Measurements from ENCODE around the gene CFAP97D2. TPM values are rescaled to one million over a fixed set of nuclear protein-coding genes. Genes with fewer than 3 reads are reported as not detected.

Gene CFAP97D2
- total RNA-seq, 1 donor from 2014 or later: not detected

DNA sequence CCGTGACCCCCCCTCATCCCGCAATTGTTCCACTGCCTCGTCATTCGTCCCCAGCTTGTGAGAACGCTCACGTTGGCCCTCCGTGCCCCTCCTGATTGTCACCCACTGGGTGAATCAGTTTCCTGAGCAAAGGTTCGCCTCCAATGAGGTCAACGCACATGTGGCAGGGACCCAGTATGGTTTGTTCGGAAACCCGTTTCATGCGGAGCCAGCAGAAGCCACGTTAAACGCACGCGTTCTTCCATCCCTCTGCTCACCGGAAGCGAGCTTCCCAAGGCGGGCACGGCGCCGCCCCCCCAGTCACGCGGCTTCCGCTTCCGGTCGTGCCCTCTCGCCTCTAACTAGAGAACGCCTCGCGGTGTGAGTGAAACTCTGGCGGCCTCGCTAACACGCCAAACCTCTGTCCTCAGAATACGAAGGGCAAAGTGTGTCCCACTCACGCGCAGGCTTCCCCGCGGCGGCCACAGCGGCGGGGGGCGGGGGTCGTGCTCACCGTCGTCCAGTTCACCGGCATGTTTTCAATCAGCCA lies 18.0 kb upstream of the CFAP97D2 start:
- Mint-ChIP-seq H3K27ac (no peak overlapping the region), H3K4me3 (ENCODE audit: low read depth) (no peak overlapping the region), H3K36me3 (ENCODE audit: insufficient read depth) (no peaks in the 10 kb centered on the region), H3K27me3 (peaks cover 43% of the 10 kb centered on the region), H3K9me3 (ENCODE audit: low read depth) (no peaks in the 10 kb centered on the region), H3K4me1 (ENCODE audit: low read depth) (peaks cover 5% of the 10 kb centered on the region)
- TF ChIP-seq, protein P1, sequence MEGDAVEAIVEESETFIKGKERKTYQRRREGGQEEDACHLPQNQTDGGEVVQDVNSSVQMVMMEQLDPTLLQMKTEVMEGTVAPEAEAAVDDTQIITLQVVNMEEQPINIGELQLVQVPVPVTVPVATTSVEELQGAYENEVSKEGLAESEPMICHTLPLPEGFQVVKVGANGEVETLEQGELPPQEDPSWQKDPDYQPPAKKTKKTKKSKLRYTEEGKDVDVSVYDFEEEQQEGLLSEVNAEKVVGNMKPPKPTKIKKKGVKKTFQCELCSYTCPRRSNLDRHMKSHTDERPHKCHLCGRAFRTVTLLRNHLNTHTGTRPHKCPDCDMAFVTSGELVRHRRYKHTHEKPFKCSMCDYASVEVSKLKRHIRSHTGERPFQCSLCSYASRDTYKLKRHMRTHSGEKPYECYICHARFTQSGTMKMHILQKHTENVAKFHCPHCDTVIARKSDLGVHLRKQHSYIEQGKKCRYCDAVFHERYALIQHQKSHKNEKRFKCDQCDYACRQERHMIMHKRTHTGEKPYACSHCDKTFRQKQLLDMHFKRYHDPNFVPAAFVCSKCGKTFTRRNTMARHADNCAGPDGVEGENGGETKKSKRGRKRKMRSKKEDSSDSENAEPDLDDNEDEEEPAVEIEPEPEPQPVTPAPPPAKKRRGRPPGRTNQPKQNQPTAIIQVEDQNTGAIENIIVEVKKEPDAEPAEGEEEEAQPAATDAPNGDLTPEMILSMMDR (IDR thresholded peaks at IDR 0.05; ENCODE audit: unreplicated experiment): no peak
- DNase-seq (ENCODE audit: low spot score, unreplicated experiment): no peak

- Mint-ChIP-seq H3K36me3 (ENCODE audit: insufficient read depth) (no peaks in the 10 kb centered on the region), H3K4me3 (ENCODE audit: low read depth) (no peak overlapping the region), H3K27ac (no peak overlapping the region), H3K4me1 (ENCODE audit: low read depth) (peaks cover 5% of the 10 kb centered on the region), H3K27me3 (peaks cover 39% of the 10 kb centered on the region), H3K9me3 (ENCODE audit: low read depth) (no peaks in the 10 kb centered on the region)
- no peak for DNase-seq (ENCODE audit: low spot score, unreplicated experiment)
- TF ChIP-seq, protein P1 (IDR thresholded peaks at IDR 0.05; ENCODE audit: unreplicated experiment): no peak
Measured at GRCh38 chr13:114161644-114162532, 17.2 kb upstream of the CFAP97D2 start.

GRCh38 chr13:114162533-114162922 lies 16.5 kb upstream of the CFAP97D2 start:
- DNase-seq (ENCODE audit: low spot score, unreplicated experiment): no peak
- Mint-ChIP-seq H3K27ac (no peak overlapping the region), H3K36me3 (ENCODE audit: insufficient read depth) (no peaks in the 10 kb centered on the region), H3K4me1 (ENCODE audit: low read depth) (peaks cover 5% of the 10 kb centered on the region), H3K27me3 (peaks cover 37% of the 10 kb centered on the region), H3K9me3 (ENCODE audit: low read depth) (no peaks in the 10 kb centered on the region), H3K4me3 (ENCODE audit: low read depth) (no peak overlapping the region)
- TF ChIP-seq, protein P1 (IDR thresholded peaks at IDR 0.05; ENCODE audit: unreplicated experiment): no peak

GRCh38 chr13:114164053-114164452 lies 15.0 kb upstream of the CFAP97D2 start:
- TF ChIP-seq, protein P1 (IDR thresholded peaks at IDR 0.05; ENCODE audit: unreplicated experiment): no peak
- no peaks in the 10 kb centered on the region for H3K9me3 Mint-ChIP-seq (ENCODE audit: low read depth)
- no peak overlapping the region for H3K4me3 Mint-ChIP-seq (ENCODE audit: low read depth)
- no peaks in the 10 kb centered on the region for H3K36me3 Mint-ChIP-seq (ENCODE audit: insufficient read depth)
- peaks cover 36% of the 10 kb centered on the region for H3K27me3 Mint-ChIP-seq
- peaks cover 5% of the 10 kb centered on the region for H3K4me1 Mint-ChIP-seq (ENCODE audit: low read depth)
- H3K27ac Mint-ChIP-seq: no peak overlapping the region
- DNase-seq (ENCODE audit: low spot score, unreplicated experiment): no peak

DNA sequence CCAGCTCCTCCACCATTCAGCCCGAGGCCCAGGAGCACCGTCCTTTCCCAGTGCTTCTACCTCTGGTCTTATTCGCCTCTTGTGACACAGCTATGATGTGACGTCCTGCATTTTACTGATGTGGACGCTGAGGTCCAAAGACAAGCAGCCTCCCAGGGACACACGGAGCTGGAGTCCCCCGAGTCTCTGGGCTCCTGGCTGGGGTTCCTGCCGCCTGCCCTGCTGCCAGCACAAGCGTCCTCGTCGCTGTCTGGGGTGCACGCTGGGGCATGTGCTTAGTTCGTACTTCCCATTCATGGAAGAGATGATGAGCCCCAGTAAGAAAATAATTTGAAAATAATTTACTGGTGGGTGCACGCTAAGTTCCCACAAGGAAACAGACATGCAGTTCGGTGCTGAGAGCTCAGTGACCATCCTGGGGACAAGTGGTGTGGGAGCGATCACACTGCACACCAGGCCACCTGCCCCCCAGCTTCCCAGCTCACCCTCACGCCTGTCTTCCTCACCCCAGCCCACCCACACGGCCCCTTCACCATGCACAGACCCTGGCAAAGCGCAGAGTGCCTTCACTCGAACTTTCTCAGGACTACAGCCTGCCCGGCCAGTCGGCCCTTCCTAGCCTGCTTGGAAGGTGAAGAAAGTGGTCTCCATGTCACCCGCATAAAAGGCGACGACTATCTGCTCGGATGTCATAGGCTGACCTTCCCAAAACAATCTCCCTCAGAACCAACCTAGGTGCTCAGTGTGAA lies 14.2 kb upstream of the CFAP97D2 start:
- Mint-ChIP-seq H3K27ac (no peak overlapping the region), H3K36me3 (ENCODE audit: insufficient read depth) (no peaks in the 10 kb centered on the region), H3K4me3 (ENCODE audit: low read depth) (no peak overlapping the region), H3K4me1 (ENCODE audit: low read depth) (peaks cover 5% of the 10 kb centered on the region), H3K9me3 (ENCODE audit: low read depth) (no peaks in the 10 kb centered on the region), H3K27me3 (peaks cover 34% of the 10 kb centered on the region)
- TF ChIP-seq, protein P1 (IDR thresholded peaks at IDR 0.05; ENCODE audit: unreplicated experiment): no peak
- no peak for DNase-seq (ENCODE audit: low spot score, unreplicated experiment)
